Calu3 (cell line): ENCODE results near the gene RRH. TPM values are rescaled to one million over a fixed set of nuclear protein-coding genes. Genes with fewer than 3 reads are reported as not detected.

Experiments
- BruUV-seq: library from RNA; stranded (reverse); fragments of 400-500 nt; replicated peaks from 2 replicates; lab custom pipeline; 2021; lab: Mats Ljungman, UMichigan
- CTCF ChIA-PET: fragments of 300-600 bp; sonication (Branson Sonifier 250); formaldehyde crosslinking; loops from one replicate; lab custom pipeline; 2022; ENCODE audit warnings: antibody characterized with exemption; lab: Charles Lee
- DNase-seq: peaks from one replicate; pipeline ENCODE4 v3.0.0; 2022
- H3K27ac Mint-ChIP-seq: one replicate; pipeline ENCODE4 v1.8.0; 2022; ENCODE audit warnings: mixed read lengths; ENCODE audit not compliant: unreplicated experiment
- H3K27me3 Mint-ChIP-seq: one replicate; pipeline ENCODE4 v1.8.0; 2022; ENCODE audit warnings: mixed read lengths; ENCODE audit not compliant: unreplicated experiment
- H3K36me3 Mint-ChIP-seq: one replicate; pipeline ENCODE4 v1.8.0; 2022; ENCODE audit warnings: mild to moderate bottlenecking, moderate library complexity, mixed read lengths; ENCODE audit not compliant: insufficient read depth, unreplicated experiment
- H3K4me1 Mint-ChIP-seq: one replicate; pipeline ENCODE4 v1.8.0; 2022; ENCODE audit warnings: mild to moderate bottlenecking, low read depth, mixed read lengths; ENCODE audit not compliant: unreplicated experiment
- H3K4me3 Mint-ChIP-seq: one replicate; pipeline ENCODE4 v1.8.0; 2022; ENCODE audit warnings: mild to moderate bottlenecking, low read depth, moderate library complexity, mixed read lengths; ENCODE audit not compliant: unreplicated experiment
- H3K9me3 Mint-ChIP-seq: one replicate; pipeline ENCODE4 v1.8.0; 2022; ENCODE audit warnings: low read depth, mixed read lengths; ENCODE audit not compliant: unreplicated experiment
- intact Hi-C: fragments of 100-400 bp; cut with micrococcal nuclease; formaldehyde crosslinking; loops from one replicate; pipeline ENCODE4 v1.10.0; 2022; ENCODE audit not compliant: unreplicated experiment
- total RNA-seq: library from RNA; stranded (reverse); gene quantifications from 2 replicates; pipeline ENCODE4 v1.2.3, GENCODE V29; 2022
- TF ChIP-seq, protein P1 (sequence below): fragments of 200-600 bp; IDR thresholded peaks from one replicate; pipeline ENCODE4 v1.8.0; 2022; ENCODE audit warnings: antibody characterized with exemption; ENCODE audit not compliant: unreplicated experiment

Gene RRH
- total RNA-seq, 1 experiment from 2014 or later: 0.33 TPM

- TF ChIP-seq, protein P1, sequence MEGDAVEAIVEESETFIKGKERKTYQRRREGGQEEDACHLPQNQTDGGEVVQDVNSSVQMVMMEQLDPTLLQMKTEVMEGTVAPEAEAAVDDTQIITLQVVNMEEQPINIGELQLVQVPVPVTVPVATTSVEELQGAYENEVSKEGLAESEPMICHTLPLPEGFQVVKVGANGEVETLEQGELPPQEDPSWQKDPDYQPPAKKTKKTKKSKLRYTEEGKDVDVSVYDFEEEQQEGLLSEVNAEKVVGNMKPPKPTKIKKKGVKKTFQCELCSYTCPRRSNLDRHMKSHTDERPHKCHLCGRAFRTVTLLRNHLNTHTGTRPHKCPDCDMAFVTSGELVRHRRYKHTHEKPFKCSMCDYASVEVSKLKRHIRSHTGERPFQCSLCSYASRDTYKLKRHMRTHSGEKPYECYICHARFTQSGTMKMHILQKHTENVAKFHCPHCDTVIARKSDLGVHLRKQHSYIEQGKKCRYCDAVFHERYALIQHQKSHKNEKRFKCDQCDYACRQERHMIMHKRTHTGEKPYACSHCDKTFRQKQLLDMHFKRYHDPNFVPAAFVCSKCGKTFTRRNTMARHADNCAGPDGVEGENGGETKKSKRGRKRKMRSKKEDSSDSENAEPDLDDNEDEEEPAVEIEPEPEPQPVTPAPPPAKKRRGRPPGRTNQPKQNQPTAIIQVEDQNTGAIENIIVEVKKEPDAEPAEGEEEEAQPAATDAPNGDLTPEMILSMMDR: no peak
- H3K36me3 Mint-ChIP-seq: no peaks in the 10 kb centered on the region
- no peak overlapping the region for H3K4me3 Mint-ChIP-seq
- no peaks in the 10 kb centered on the region for H3K27me3 Mint-ChIP-seq
- no TSS peak for BruUV-seq
- no peaks in the 10 kb centered on the region for H3K4me1 Mint-ChIP-seq
- no peaks in the 10 kb centered on the region for H3K9me3 Mint-ChIP-seq
- DNase-seq: no peak
- CTCF ChIA-PET: no interaction called here
- no peak overlapping the region for H3K27ac Mint-ChIP-seq
- intact Hi-C loops: no loop called here
Observed at GRCh38 chr4:109878355-109878754, 50.6 kb downstream of the RRH start.

DNA sequence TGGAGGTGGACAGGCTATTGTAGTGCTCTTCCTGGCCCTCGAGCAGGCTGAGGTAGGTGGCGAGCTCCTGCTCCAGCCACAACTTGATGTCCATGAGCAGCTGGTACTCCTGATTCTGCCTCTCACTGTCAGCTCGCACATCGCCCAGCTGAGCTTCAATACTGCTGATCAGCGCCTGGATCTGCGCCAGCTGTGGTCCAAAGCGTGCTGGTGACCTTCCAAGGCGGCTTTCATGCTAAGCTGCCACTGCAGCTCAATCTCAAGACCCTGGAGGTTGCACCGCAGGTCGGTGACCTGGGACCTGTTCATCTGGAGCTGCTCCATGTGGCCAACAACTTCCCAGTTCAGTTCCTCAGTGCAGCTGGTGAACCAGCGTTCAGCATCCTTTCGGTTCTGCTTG is 51.3 kb downstream of the RRH start:
- H3K4me1 Mint-ChIP-seq: no peaks in the 10 kb centered on the region
- TF ChIP-seq, protein P1: no peak

GRCh38 chr4:109879636-109880314 is 52.0 kb downstream of the RRH start:
- no peaks in the 10 kb centered on the region for H3K9me3 Mint-ChIP-seq
- no peaks in the 10 kb centered on the region for H3K36me3 Mint-ChIP-seq
- no TSS peak for BruUV-seq
- H3K4me1 Mint-ChIP-seq: no peaks in the 10 kb centered on the region
- H3K27ac Mint-ChIP-seq: no peak overlapping the region
- DNase-seq: no peak
- TF ChIP-seq, protein P1: no peak
- CTCF ChIA-PET: interaction anchor here (0.6 kb wide), 1 partner anchor 358 kb away, joined by 6 read pairs; no protein-coding TSS in a partner anchor
- intact Hi-C loops: no loop called here
- H3K4me3 Mint-ChIP-seq: no peak overlapping the region
- H3K27me3 Mint-ChIP-seq: no peaks in the 10 kb centered on the region

More for the DNA sequence above, 51.3 kb downstream of the RRH start:
- Mint-ChIP-seq H3K36me3 (no peaks in the 10 kb centered on the region), H3K27ac (no peak overlapping the region), H3K27me3 (no peaks in the 10 kb centered on the region), H3K4me3 (no peak overlapping the region), H3K9me3 (no peaks in the 10 kb centered on the region)
- intact Hi-C loops: no loop called here
- no peak for DNase-seq
- BruUV-seq: no TSS peak
- CTCF ChIA-PET: interaction anchor here (0.6 kb wide), 1 partner anchor 357 kb away, joined by 6 read pairs; no protein-coding TSS in a partner anchor

- intact Hi-C loops: no loop called here
- Mint-ChIP-seq H3K4me3 (no peak overlapping the region), H3K27me3 (no peaks in the 10 kb centered on the region), H3K4me1 (no peaks in the 10 kb centered on the region), H3K9me3 (no peaks in the 10 kb centered on the region), H3K36me3 (no peaks in the 10 kb centered on the region), H3K27ac (no peak overlapping the region)
- CTCF ChIA-PET: no interaction called here
- no TSS peak for BruUV-seq
- TF ChIP-seq, protein P1: no peak
- no peak for DNase-seq
Observed at GRCh38 chr4:109886303-109886702, 58.5 kb downstream of the RRH start.
